Medulla oblongata (tissue), 1 donor: Measurements from ENCODE around the gene GRIFIN.
"Not testable (repeated sequence)": the region's sequence is repeated elsewhere in the genome, so short reads cannot be mapped to it uniquely, and the experiment has no call there.

Experiments
- DNase-seq: peaks from one replicate; pipeline ENCODE4 v3.0.0-alpha.2; 2015; ENCODE audit errors: extremely low spot score

GRIFIN gene

GRCh38 chr7:2459674-2460073 is 16.5 kb downstream of the GRIFIN start:
- DNase-seq, result no peak

GRCh38 chr7:2453849-2454248 is 22.3 kb downstream of the GRIFIN start:
- not testable (repeated sequence) for DNase-seq

GRCh38 chr7:2452643-2453270 is 23.4 kb downstream of the GRIFIN start:
- no peak for DNase-seq

- DNase-seq, result no peak
Observed at GRCh38 chr7:2452074-2452507, 24.1 kb downstream of the GRIFIN start.

GRCh38 chr7:2451171-2452073 is 24.8 kb downstream of the GRIFIN start:
- peak; percentile 79 for DNase-seq

DNA sequence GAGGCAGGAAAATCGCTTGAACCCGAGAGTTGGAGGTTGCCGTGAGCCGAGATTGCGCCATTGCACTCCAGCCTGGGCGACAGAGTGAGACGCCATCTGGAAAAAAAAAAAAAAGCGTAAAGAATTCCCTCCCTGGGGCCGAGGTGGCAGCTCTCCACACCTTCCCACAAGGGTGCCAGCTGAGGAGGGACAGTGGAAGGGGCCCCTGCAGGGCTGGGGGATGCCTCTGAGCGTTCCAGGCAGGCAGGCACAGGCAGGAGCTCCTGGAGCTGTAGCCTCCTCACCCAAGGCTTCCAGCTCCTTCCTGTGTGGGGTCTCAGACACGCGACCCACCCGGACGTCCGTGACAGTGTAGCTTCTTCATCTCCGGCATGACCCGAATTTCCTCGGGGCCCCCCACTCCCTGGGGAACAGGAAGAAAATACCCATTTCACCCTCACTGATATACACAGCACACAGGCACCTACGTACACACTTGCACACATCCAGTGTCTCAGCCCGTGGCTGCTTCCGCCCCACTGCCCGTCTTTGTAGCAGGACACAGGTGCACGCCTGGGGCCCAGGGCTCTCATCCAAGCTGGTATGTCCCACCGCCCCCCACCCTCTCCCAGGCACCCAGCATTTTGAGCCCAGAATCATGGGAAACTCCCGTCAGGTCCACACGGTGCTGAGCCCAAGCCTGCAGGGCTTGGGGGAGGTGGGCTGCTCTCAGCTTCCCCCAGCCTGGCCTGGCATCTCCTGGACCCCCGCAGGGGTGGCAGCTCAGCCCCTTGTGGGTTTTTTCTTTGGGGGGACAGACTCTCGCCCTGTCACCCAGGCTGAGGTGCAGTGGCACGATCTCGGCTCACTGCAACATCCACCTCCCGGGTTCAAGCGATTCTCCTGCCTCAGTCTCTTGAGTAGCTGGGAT is 25.7 kb downstream of the GRIFIN start:
- no peak for DNase-seq

DNA sequence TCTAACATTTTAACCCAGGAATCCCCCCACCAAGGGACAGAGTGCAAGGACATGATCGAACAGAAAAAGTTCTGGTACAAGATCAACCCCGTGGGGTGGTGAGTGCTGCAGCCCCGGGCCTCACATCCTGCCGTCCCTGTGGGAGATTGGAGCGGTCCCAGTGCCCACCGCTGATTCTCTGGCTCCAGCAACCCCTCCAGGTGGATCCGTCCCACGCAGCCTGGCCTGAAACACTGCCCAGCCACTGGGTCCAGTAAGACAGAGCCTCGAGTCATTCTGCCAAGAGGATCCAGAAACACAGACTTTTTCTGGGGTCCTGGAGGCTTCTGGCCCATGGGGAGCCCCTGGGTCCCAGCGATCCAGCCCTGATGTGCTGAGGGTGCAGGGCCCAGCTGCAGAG is 29.5 kb downstream of the GRIFIN start:
- no peak for DNase-seq

DNA sequence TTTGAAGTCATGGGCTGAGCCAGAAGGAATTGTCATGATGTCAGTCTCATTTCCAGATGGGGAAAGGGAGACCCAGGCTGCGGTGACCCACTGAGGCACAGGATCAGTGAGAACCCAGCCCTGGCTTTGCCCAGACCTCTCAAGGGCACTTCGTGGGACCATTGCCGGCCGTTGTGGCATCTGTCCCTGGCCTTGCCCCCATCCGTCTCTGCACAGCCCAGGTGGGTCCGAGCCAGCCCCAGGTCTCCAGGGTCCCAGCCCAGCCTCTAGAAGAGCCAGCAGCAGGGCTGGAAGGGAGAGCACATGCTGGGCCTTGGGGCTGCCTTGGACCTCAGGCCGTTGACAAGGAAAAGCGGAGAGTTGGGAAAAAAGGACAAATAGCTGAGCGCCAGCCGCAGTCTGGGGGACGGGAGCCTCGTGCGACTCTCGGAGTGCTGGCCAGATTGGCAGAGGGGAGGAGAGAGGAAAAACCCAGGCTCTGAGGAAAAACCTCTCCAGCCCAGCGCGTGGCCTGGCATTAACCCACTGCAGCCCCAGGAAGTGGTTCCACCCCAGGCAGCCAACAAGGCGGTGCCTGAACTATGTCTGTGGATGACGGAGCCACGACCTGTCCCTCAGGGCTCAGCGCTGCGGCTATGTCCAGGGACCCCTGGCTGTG is 30.2 kb downstream of the GRIFIN start:
- peak; percentile 70 for DNase-seq

DNA sequence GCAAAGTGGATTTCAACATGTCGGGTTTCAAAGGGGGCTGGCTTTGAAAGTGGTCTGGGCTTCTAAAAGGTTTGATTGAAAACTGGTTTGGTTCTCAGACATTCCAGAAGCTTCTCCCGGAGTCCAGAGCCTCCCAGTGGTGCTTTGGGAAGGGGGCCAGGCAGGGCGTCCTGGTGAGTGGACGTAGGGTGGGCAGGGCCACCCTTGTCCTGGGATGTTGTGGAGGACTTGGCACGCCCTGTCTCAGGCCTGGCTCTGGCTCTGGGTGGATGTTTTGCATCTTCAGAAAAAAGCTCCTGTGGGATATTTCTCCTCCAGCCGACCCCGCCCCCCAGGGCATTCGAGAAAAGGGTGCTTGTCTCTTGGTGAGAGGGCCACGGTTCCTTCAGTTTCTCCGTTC is 31.2 kb downstream of the GRIFIN start:
- peak; percentile 52 for DNase-seq

DNA sequence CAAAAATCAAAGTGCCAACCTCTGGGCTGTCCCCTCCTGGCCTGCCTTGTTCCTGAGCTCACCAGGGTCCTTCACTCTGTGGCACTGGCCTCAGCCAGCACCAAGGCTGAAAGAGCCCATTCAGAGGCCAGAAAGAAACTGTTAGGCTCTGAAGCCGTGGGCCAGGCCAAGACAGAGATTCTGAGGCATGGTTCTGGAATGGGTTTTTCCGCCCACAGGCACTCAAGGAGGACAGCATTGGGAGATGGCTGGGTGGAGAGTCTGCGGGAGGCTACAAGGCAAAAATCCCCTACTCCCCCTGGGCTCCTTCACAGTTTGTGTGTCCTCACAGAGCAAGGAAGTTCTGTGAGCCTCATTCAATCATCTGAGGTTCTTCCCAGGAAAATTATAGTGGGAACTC is 31.7 kb downstream of the GRIFIN start:
- peak; percentile 77 for DNase-seq

DNA sequence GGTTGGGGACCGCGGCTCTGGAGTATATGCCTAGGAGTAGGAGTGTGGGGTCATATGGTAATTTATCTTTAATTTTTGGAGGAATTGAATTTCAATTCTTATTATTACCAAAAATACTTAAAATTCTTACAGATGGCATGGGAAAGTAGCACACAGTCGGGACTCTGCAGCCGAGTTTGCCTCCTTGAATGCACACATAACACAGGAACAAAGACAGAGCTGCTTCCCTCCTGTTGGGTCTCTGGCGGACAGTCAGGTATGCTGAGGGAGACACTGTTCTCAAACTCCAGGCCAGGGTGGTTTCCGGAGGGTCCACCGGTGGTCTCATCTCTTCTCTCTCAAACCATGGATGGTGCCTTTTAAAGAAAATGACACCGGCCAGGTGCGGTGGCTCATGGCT is 32.7 kb downstream of the GRIFIN start:
- no peak for DNase-seq

GRCh38 chr7:2441430-2442058 is 34.7 kb downstream of the GRIFIN start:
- no peak for DNase-seq

DNA sequence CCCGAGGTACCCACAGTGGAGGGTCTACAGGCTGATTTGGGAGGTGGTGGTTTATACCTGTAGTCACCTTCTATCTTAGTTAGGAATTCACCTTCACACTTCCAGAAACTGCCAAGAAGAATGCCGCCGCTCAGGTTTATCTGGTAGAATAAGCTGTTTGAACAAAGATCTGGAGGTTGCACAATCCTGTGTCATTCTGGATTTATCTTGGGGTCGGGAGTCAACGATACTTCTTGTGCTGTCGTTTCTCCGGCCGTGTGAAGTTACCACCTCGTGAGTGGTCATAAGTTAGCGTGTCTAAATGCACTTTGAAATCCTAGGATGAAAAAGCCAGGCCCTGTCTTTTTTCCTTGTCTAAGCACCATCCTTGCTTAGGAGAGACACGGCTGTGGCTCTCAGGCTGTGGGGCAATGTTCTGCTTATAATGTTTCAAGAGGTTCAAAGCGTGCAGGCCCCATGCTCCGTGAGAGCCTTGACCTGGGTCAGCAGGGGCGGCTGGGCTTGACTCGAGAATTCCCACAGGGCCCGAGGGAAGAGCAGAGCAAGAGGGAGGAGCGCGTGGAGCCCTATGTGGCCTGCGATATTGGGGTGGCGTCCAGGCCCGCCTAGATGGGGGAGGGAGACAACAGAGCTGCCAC is 35.5 kb downstream of the GRIFIN start:
- DNase-seq, result no peak

DNA sequence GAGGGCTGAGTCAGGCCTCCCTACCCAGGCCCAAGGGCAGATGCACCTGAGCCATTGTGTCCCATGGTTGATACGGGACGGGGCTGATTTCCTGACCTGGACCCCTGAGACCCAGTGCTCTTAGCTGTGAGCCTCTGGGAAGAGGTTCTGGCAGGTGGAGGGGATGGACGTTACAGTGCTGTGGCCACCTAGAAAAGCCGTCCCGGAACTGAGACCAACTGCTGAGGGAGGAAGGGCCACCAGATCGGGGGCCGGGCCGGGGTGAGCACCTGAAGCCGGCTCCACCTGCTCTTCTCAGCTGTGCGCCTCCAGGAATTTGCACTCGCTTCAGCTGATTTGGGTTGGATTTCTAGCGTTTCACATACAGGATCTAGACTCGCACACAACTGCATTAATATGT is 37.4 kb downstream of the GRIFIN start:
- no peak for DNase-seq

GRCh38 chr7:2438186-2438585 is 38.0 kb downstream of the GRIFIN start:
- DNase-seq, result no peak

DNA sequence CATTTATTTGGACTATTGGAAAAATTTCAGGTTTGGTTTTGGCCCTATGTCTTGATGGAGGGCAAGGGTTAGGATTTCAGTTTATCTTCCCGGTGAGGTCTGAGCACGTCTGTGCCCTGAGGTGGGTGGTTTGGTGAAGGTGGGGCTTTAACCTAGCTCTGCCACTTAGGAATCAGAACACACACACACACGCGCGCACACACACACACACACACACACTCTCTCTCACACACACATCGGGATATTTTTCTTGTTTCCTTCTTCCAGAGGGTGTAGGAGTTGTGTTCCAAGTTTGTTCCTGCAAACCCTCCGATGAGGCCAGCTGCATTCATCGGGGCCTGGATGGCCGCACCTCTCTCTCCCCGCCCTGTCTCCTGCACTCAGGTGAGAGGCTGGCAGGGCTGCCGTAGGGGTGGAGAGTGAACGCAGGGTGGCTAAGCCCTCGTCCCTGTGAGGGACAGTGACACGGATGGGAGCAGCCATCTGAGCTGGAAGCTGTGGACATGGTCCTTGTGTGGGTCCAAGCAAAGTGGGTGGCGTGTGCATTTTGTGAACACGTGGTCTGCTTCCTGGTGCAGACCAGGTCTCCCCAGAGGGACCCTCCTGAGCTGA is 38.6 kb downstream of the GRIFIN start:
- no peak for DNase-seq

DNA sequence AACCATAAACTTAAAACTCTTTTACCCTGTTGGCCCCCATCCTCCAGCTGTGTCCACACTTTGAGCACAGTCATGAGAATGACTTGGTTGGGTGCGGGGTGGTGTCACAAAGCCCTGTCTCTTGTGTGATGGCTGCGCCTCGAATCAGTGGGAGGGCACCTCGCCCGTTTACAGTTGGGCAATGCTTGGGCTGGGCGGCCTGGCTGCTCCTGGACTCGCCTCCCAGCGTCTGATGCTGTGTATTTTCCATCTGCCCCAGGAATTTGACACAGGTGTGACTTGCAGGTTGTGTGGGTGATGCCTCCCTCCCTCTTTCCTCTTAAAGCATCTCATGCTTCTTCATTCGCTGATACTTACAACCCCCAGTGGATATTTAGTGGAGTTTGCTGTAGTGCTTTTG is 39.1 kb downstream of the GRIFIN start:
- DNase-seq, result peak; percentile 42

GRCh38 chr7:2436341-2437104 is 39.7 kb downstream of the GRIFIN start:
- peak; percentile 67 for DNase-seq

DNA sequence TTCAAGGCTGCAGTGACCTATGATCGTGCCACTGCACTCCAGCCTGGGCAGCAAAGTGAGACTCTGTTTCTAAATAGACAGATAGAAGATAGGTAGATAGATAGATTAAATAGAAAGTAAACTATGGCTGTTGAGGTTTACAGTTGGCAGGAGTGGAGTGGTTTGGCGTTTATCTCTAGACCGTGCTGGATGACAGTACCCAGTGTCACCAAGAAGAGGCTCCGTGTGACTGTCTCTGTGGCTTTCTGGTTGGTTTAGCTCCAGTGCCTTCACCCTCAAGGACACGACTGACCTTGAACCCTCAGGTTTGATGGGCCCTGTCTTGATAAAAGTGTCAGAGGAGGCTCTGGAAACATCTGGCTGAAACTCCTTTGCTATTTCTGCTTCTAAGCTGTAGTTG is 41.1 kb downstream of the GRIFIN start:
- no peak for DNase-seq
